Measurements from ENCODE around the gene FLT1.

Gene FLT1

DNA sequence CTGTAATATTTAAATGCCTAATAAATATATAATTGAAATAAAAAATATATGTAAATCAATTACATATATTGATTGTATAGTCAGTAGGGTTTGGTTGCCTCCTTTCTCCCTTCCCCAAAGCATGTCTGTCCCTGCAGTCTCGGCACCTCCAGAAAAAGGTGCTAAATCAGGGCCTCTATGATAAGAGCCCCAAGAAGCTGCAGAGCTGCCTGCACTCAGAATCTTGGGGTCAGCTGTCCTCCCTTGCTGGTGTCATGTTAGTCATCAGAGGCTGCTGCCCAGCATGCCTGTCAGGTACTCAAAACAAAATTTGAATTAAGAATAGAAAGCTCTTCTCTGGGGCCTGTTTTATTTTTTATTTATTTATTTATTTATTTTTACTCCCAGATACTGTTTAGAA, 9.8 kb downstream of the FLT1 start:
- TF ChIP-seq, protein P1, sequence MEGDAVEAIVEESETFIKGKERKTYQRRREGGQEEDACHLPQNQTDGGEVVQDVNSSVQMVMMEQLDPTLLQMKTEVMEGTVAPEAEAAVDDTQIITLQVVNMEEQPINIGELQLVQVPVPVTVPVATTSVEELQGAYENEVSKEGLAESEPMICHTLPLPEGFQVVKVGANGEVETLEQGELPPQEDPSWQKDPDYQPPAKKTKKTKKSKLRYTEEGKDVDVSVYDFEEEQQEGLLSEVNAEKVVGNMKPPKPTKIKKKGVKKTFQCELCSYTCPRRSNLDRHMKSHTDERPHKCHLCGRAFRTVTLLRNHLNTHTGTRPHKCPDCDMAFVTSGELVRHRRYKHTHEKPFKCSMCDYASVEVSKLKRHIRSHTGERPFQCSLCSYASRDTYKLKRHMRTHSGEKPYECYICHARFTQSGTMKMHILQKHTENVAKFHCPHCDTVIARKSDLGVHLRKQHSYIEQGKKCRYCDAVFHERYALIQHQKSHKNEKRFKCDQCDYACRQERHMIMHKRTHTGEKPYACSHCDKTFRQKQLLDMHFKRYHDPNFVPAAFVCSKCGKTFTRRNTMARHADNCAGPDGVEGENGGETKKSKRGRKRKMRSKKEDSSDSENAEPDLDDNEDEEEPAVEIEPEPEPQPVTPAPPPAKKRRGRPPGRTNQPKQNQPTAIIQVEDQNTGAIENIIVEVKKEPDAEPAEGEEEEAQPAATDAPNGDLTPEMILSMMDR (IDR thresholded peaks at IDR 0.05; ENCODE audit: control insufficient read depth, extremely low read depth, insufficient read depth): no peak
- no peak overlapping the region for H3K4me3 ChIP-seq (ENCODE audit: low read depth, low read length)
- DNase-seq (ENCODE audit: low read depth): no peak

DNA sequence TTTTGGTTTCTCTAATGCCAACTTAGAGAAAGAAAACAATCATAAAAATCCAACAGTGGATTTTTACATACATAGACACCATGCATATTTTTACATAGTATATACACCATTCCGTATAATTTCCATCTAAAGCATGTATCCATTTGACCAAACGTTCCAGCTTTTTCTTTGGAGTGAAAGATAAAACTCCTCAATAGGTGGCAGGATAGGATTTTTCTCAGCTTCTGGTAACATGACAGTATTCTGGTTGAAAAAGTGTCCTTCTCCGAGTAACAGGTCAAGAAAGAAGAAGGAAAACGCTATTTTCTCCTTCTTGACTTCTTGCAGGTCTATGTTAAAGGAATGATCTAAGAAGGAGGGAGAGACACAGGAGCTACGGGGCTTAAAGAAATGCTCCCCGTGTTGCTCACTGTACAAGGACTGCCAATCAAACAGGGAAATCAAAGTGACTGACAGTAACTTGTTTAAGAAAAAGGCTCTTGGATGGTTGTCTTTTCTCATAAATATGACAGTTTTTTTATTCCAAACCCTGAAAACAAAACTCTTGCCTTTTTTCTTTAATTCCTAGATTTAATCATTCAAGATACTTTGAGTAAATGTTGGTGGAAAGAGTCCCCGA, 11.5 kb downstream of the FLT1 start:
- no peak overlapping the region for H3K4me3 ChIP-seq (ENCODE audit: low read depth, low read length)
- TF ChIP-seq, protein P1 (IDR thresholded peaks at IDR 0.05; ENCODE audit: control insufficient read depth, extremely low read depth, insufficient read depth): peak; percentile 17
- no peak for DNase-seq (ENCODE audit: low read depth)

DNA sequence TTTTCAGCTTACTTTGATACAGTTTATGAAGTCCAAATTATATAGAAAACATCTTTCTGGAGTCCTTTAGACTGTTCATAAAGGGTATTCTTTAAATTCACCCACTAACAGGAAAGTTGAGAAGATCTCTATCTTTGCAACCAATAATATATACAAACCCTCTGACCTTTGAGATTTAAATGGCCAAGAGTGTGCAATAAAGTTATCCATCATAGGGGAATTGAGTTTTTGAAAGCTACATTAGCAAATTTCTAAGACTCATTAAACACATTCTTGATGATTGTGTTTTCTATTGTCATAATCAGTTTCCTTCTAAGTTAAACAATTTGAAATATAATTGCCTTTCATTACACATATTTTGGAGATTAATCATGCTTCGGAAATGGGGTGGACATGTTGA, 15.9 kb downstream of the FLT1 start:
- no peak for DNase-seq (ENCODE audit: low read depth)
- TF ChIP-seq, protein P1 (IDR thresholded peaks at IDR 0.05; ENCODE audit: control insufficient read depth, extremely low read depth, insufficient read depth): no peak
- H3K4me3 ChIP-seq (ENCODE audit: low read depth, low read length): no peak overlapping the region

DNA sequence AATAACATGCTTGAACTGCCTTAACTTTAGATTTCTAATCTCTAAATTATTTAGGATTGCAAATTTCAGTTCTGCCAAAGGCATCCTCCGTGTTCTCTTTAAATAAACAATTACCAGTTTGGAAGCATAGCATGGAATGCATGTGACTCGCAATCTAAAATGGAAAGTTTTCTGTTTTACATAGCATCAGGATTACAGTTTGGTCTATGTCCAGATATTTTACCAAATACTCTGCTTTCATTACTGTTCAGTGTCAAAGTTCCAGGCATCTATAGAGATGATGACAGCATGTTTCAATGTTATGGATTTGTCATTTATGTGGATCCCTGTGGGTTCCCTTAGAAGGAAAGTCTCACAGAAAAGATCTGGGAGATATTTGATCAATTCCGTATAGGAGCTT, 16.8 kb downstream of the FLT1 start:
- TF ChIP-seq, protein P1 (IDR thresholded peaks at IDR 0.05; ENCODE audit: control insufficient read depth, extremely low read depth, insufficient read depth): no peak
- no peak for DNase-seq (ENCODE audit: low read depth)
- no peak overlapping the region for H3K4me3 ChIP-seq (ENCODE audit: low read depth, low read length)

DNA sequence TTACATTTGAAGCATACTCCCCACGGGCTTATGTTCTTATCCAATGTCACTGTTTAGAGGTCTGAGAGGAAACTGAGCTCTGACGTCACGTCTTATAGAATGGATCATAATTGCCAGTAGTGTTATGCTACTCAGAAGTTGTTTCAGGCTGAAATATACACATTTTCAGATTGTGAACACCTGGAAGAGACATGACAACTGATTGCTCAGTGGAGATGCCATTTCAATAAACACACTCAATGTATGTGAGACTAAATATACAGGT, 17.3 kb downstream of the FLT1 start:
- DNase-seq (ENCODE audit: low read depth): no peak
- H3K4me3 ChIP-seq (ENCODE audit: low read depth, low read length): no peak overlapping the region
- TF ChIP-seq, protein P1 (IDR thresholded peaks at IDR 0.05; ENCODE audit: control insufficient read depth, extremely low read depth, insufficient read depth): no peak

DNA sequence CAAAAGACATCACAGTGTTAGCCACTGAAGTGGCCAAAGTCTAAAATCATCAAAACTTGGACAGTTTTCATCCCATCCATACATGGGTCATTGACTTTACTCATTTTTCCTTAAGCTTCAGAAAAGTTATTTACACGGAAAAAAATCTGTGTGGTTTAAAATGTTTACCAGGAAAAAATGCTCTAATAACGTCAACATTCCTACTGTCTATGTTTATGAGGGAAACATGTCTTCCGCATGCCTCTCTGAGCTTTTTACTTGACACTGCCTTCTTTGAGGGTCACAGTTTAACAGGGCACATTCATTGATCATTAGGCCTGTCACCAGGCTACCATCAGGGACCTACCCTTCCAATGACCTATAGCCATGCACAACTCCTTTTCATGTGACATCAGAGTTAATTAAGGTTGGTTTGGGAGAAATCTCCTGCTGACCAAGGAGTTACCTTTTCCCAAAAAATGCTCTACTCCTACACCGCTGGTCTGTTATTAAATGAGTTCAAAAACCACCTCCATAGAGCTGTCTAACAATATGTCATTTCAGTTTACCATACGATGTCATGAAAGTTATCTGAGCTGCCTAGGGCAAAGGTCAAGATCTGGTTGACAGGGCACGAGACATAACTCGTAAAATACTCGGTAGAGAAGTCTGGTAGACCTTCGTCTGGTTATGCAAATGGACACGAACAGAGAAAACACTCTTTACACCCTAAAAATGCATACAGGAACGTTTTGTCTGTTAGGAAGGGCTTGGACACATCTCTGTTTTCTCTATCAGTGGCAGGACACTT, 17.8 kb downstream of the FLT1 start:
- H3K4me3 ChIP-seq (ENCODE audit: low read depth, low read length): no peak overlapping the region
- TF ChIP-seq, protein P1 (IDR thresholded peaks at IDR 0.05; ENCODE audit: control insufficient read depth, extremely low read depth, insufficient read depth): no peak
- no peak for DNase-seq (ENCODE audit: low read depth)
